Measurements from ENCODE around the gene KDM8. TPM values are rescaled to one million over a fixed set of nuclear protein-coding genes. Genes with fewer than 3 reads are reported as not detected.
A peak's percentile ranks its signal among the peaks of the same experiment; 100 is the strongest.

The KDM8 gene
- polyA plus RNA-seq, 3 donors: 0.40 to 3.3 (median 1.5) TPM

- Histone ChIP-seq H3K79me2 (ENCODE audit: insufficient read depth, low read length) (peaks cover 12% of the 10 kb centered on the region), H3K4me3 (replicated peaks in 1 of 3; ENCODE audit: low read depth in 2 of 3, low read length in 3 of 3) (peak overlapping the region; percentile 57 to 79 (median 65)), H4K20me1 (ENCODE audit: insufficient read depth, low read length) (no peaks in the 10 kb centered on the region), H3K9ac (ENCODE audit: insufficient read depth, low read length, poor library complexity, severe bottlenecking) (peak overlapping the region; percentile 96), H3K4me1 (ENCODE audit: control insufficient read depth in 1 of 2, insufficient read depth in 2 of 2, low read length in 2 of 2) (peaks cover 30 to 34% of the 10 kb centered on the region in 2 donors), H3K27ac (ENCODE audit: low read depth in 1 of 2, low read length in 2 of 2) (peak overlapping the region; percentile 95 to 96), H3K36me3 (replicated peaks in 1 of 2; ENCODE audit: control insufficient read depth in 1 of 2, insufficient read depth in 2 of 2, low read length in 2 of 2) (peaks cover 0 to 5% of the 10 kb centered on the region in 2 donors), H3K27me3 (ENCODE audit: control insufficient read depth in 2 of 2, insufficient read depth in 2 of 2, low read length in 2 of 2) (no peaks in the 10 kb centered on the region), H3K4me2 (replicated peaks; ENCODE audit: extremely low read depth, low read length, poor library complexity, severe bottlenecking) (peak overlapping the region; percentile 94), H2AFZ (ENCODE audit: insufficient read depth, low read depth, low read length, poor library complexity, severe bottlenecking) (peak overlapping the region; percentile 99), H3K9me3 (replicated peaks in 1 of 2; ENCODE audit: control insufficient read depth in 1 of 2, insufficient read depth in 1 of 2, low read length in 2 of 2) (no peaks in the 10 kb centered on the region)
- no peak for DNase-seq
- TF ChIP-seq, protein P1, sequence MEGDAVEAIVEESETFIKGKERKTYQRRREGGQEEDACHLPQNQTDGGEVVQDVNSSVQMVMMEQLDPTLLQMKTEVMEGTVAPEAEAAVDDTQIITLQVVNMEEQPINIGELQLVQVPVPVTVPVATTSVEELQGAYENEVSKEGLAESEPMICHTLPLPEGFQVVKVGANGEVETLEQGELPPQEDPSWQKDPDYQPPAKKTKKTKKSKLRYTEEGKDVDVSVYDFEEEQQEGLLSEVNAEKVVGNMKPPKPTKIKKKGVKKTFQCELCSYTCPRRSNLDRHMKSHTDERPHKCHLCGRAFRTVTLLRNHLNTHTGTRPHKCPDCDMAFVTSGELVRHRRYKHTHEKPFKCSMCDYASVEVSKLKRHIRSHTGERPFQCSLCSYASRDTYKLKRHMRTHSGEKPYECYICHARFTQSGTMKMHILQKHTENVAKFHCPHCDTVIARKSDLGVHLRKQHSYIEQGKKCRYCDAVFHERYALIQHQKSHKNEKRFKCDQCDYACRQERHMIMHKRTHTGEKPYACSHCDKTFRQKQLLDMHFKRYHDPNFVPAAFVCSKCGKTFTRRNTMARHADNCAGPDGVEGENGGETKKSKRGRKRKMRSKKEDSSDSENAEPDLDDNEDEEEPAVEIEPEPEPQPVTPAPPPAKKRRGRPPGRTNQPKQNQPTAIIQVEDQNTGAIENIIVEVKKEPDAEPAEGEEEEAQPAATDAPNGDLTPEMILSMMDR (IDR thresholded peaks at IDR 0.05): no peak
- intact Hi-C loops (cut with micrococcal nuclease): loop anchor here in 1 of 2 donors (10.0 kb wide), 1 partner anchor 342 kb away; the partner anchor contains the start of gene GTF3C1
- Mint-ChIP-seq H3K27ac (peak overlapping the region; percentile 99 to 100 (median 99)), H3K4me3 (peak overlapping the region; percentile 90 to 98), H3K4me1 (peaks cover 35% of the 10 kb centered on the region), H3K27me3 (ENCODE audit: low read depth in 3 of 3) (peaks cover 0 to 2% (median 0%) of the 10 kb centered on the region in 3 donors), H3K36me3 (peaks cover 0 to 10% of the 10 kb centered on the region in 2 donors), H3K9me3 (no peaks in the 10 kb centered on the region)
- WGBS (ENCODE audit: insufficient coverage): 25% methylated on average over 16 of the region's 19 CpGs
Measured at GRCh38 chr16:27202923-27203506, 311 bp upstream of the KDM8 start.

DNA sequence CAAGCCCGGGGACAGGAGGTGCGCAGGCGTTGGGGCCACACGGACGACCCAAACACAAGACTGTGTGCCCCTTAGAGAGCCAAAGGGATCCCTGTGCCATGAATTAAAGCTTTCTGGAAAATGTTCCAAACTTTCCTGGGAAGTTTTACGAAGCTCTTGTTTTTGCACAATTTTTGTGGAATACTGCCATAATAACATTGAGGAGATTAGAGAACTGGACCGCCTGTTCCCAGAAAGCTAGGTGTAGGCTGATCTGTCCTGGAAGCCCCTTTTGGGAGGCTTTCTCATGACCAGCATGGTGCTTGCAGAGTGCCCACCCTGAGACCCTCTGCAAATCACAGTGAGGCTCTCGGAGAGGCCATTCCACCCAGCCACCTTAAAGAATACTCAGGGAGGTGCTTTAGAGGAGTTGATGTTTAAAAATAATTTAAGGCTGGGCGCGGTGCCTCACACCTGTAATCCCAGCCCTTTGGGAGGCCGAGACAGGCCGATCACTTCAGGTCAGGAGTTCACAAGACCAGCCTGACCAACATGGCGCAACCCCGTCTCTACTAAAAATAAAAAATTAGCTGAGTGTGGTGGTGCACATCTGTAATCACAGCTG lies 1.1 kb downstream of the KDM8 start:
- H3K27ac ChIP-seq (ENCODE audit: low read depth in 1 of 2, low read length in 2 of 2): peak overlapping the region; percentile 95 to 96
- peaks cover 0 to 2% (median 0%) of the 10 kb centered on the region in 3 donors for H3K27me3 Mint-ChIP-seq (ENCODE audit: low read depth in 3 of 3)

More for the DNA sequence above, 1.1 kb downstream of the KDM8 start:
- Histone ChIP-seq H3K4me2 (replicated peaks; ENCODE audit: extremely low read depth, low read length, poor library complexity, severe bottlenecking) (peak overlapping the region; percentile 94), H3K79me2 (ENCODE audit: insufficient read depth, low read length) (peaks cover 12% of the 10 kb centered on the region), H2AFZ (ENCODE audit: insufficient read depth, low read depth, low read length, poor library complexity, severe bottlenecking) (peak overlapping the region; percentile 99), H3K9ac (ENCODE audit: insufficient read depth, low read length, poor library complexity, severe bottlenecking) (peak overlapping the region; percentile 96), H3K4me3 (replicated peaks in 1 of 3; ENCODE audit: low read depth in 2 of 3, low read length in 3 of 3) (peak overlapping the region; percentile 47 to 79 (median 65)), H3K4me1 (ENCODE audit: control insufficient read depth in 1 of 2, insufficient read depth in 2 of 2, low read length in 2 of 2) (peaks cover 25 to 26% of the 10 kb centered on the region in 2 donors), H3K36me3 (replicated peaks in 1 of 2; ENCODE audit: control insufficient read depth in 1 of 2, insufficient read depth in 2 of 2, low read length in 2 of 2) (peaks cover 0 to 10% of the 10 kb centered on the region in 2 donors), H3K27me3 (ENCODE audit: control insufficient read depth in 2 of 2, insufficient read depth in 2 of 2, low read length in 2 of 2) (no peaks in the 10 kb centered on the region), H3K9me3 (replicated peaks in 1 of 2; ENCODE audit: control insufficient read depth in 1 of 2, insufficient read depth in 1 of 2, low read length in 2 of 2) (no peaks in the 10 kb centered on the region), H4K20me1 (ENCODE audit: insufficient read depth, low read length) (no peaks in the 10 kb centered on the region)
- peak overlapping the region; percentile 98 to 100 (median 99) for H3K27ac Mint-ChIP-seq
- H3K4me1 Mint-ChIP-seq: peaks cover 28% of the 10 kb centered on the region
- peak overlapping the region; percentile 90 to 98 for H3K4me3 Mint-ChIP-seq
- H3K36me3 Mint-ChIP-seq: peaks cover 0 to 10% of the 10 kb centered on the region in 2 donors
- intact Hi-C loops (cut with micrococcal nuclease): loop anchor here in 1 of 2 donors (10.0 kb wide), 1 partner anchor 340 kb away; the partner anchor contains the start of gene GTF3C1
- DNase-seq: no peak
- 20% methylated on average over 7 of the region's 14 CpGs for WGBS (ENCODE audit: insufficient coverage)
- TF ChIP-seq, protein P1 (IDR thresholded peaks at IDR 0.05): no peak
- no peaks in the 10 kb centered on the region for H3K9me3 Mint-ChIP-seq
